ENCODE results near the gene ZNF319. TPM values are rescaled to one million over a fixed set of nuclear protein-coding genes. Genes with fewer than 3 reads are reported as not detected.
A peak's percentile ranks its signal among the peaks of the same experiment; 100 is the strongest.

The ZNF319 gene
- total and polyA plus RNA-seq, 2 of the 13 experiments (the other 11 are each of a cell fraction or from before 2014, with no cell fraction given) = 2.4 to 3.6 TPM

DNA sequence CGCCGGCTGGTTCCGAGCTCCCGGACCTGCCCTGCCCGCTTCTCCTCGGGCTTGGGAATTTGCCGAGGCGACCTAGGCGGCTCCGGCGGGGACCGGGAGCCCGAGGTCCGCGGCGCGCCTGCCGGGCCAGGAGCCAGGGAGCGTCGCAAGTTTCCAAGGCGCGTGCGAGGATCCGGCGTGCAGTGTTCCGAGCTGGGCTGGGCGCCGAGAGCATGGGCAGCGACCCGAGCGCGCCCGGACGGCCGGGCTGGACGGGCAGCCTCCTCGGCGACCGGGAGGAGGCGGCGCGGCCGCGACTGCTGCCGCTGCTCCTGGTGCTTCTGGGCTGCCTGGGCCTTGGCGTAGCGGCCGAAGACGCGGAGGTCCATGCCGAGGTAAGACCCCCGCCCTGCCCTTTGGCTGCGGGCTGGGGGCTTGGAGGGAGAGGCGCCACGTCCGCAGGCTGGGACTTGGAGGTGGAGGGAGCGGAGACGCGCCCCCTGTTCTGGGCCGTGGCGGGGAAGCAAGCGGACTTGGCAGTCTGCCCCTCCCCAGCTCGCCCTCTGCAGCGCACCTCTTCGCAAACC lies 25.8 kb upstream of the ZNF319 start (continued):
- TF ChIP-seq, protein P1, sequence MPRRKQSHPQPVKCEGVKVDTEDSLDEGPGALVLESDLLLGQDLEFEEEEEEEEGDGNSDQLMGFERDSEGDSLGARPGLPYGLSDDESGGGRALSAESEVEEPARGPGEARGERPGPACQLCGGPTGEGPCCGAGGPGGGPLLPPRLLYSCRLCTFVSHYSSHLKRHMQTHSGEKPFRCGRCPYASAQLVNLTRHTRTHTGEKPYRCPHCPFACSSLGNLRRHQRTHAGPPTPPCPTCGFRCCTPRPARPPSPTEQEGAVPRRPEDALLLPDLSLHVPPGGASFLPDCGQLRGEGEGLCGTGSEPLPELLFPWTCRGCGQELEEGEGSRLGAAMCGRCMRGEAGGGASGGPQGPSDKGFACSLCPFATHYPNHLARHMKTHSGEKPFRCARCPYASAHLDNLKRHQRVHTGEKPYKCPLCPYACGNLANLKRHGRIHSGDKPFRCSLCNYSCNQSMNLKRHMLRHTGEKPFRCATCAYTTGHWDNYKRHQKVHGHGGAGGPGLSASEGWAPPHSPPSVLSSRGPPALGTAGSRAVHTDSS (CRISPR knock-in tag; conservative IDR thresholded peaks at IDR 0.05) = peak; percentile 36; the same call in 1 of the 2 replicates
- TF ChIP-seq TRIM24 (CRISPR knock-in tag; IDR thresholded peaks at IDR 0.05) (no peak), ZNF619 (CRISPR knock-in tag; IDR thresholded peaks at IDR 0.05) (0 out of 2 replicates have a peak, but pooled peaks have one; percentile 50), ZNF460 (CRISPR knock-in tag; IDR thresholded peaks at IDR 0.05; ENCODE audit: borderline replicate concordance) (no peak), IRF2 (CRISPR knock-in tag; IDR thresholded peaks at IDR 0.05) (no peak), NCOA5 (CRISPR knock-in tag; IDR thresholded peaks at IDR 0.05) (no peak), SPEN (CRISPR knock-in tag; IDR thresholded peaks at IDR 0.05; ENCODE audit: low read depth) (peak; percentile 47), SRY (CRISPR knock-in tag; IDR thresholded peaks at IDR 0.05) (peak; percentile 61; the same call in 1 of the 2 replicates), GLI4 (CRISPR knock-in tag; IDR thresholded peaks at IDR 0.05; ENCODE audit: borderline replicate concordance) (0 out of 2 replicates have a peak, but pooled peaks have one; percentile 15), KDM4B (CRISPR knock-in tag; IDR thresholded peaks at IDR 0.05) (0 out of 2 replicates have a peak, but pooled peaks have one; percentile 8), ESRRA (CRISPR knock-in tag; IDR thresholded peaks at IDR 0.05; ENCODE audit: low read depth) (no peak), ATF7 (IDR thresholded peaks at IDR 0.05) (no peak), ATF7 (CRISPR knock-in tag; IDR thresholded peaks at IDR 0.05) (no peak), MTF1 (CRISPR knock-in tag; IDR thresholded peaks at IDR 0.05) (no peak)
- TF ChIP-seq, protein P2, sequence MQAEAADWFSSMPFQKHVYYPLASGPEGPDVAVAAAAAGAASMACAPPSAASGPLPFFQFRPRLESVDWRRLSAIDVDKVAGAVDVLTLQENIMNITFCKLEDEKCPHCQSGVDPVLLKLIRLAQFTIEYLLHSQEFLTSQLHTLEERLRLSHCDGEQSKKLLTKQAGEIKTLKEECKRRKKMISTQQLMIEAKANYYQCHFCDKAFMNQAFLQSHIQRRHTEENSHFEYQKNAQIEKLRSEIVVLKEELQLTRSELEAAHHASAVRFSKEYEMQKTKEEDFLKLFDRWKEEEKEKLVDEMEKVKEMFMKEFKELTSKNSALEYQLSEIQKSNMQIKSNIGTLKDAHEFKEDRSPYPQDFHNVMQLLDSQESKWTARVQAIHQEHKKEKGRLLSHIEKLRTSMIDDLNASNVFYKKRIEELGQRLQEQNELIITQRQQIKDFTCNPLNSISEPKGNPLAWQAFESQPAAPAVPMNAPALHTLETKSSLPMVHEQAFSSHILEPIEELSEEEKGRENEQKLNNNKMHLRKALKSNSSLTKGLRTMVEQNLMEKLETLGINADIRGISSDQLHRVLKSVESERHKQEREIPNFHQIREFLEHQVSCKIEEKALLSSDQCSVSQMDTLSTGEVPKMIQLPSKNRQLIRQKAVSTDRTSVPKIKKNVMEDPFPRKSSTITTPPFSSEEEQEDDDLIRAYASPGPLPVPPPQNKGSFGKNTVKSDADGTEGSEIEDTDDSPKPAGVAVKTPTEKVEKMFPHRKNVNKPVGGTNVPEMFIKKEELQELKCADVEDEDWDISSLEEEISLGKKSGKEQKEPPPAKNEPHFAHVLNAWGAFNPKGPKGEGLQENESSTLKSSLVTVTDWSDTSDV (CRISPR knock-in tag; IDR thresholded peaks at IDR 0.05) = no peak
- TF ChIP-seq, protein P3, sequence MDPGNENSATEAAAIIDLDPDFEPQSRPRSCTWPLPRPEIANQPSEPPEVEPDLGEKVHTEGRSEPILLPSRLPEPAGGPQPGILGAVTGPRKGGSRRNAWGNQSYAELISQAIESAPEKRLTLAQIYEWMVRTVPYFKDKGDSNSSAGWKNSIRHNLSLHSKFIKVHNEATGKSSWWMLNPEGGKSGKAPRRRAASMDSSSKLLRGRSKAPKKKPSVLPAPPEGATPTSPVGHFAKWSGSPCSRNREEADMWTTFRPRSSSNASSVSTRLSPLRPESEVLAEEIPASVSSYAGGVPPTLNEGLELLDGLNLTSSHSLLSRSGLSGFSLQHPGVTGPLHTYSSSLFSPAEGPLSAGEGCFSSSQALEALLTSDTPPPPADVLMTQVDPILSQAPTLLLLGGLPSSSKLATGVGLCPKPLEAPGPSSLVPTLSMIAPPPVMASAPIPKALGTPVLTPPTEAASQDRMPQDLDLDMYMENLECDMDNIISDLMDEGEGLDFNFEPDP (CRISPR knock-in tag; conservative IDR thresholded peaks at IDR 0.05) = no peak
- TF ChIP-seq, protein P4, sequence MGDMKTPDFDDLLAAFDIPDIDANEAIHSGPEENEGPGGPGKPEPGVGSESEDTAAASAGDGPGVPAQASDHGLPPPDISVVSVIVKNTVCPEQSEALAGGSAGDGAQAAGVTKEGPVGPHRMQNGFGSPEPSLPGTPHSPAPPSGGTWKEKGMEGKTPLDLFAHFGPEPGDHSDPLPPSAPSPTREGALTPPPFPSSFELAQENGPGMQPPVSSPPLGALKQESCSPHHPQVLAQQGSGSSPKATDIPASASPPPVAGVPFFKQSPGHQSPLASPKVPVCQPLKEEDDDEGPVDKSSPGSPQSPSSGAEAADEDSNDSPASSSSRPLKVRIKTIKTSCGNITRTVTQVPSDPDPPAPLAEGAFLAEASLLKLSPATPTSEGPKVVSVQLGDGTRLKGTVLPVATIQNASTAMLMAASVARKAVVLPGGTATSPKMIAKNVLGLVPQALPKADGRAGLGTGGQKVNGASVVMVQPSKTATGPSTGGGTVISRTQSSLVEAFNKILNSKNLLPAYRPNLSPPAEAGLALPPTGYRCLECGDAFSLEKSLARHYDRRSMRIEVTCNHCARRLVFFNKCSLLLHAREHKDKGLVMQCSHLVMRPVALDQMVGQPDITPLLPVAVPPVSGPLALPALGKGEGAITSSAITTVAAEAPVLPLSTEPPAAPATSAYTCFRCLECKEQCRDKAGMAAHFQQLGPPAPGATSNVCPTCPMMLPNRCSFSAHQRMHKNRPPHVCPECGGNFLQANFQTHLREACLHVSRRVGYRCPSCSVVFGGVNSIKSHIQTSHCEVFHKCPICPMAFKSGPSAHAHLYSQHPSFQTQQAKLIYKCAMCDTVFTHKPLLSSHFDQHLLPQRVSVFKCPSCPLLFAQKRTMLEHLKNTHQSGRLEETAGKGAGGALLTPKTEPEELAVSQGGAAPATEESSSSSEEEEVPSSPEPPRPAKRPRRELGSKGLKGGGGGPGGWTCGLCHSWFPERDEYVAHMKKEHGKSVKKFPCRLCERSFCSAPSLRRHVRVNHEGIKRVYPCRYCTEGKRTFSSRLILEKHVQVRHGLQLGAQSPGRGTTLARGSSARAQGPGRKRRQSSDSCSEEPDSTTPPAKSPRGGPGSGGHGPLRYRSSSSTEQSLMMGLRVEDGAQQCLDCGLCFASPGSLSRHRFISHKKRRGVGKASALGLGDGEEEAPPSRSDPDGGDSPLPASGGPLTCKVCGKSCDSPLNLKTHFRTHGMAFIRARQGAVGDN (CRISPR knock-in tag; IDR thresholded peaks at IDR 0.05) = peak; percentile 48; the same call in 1 of the 2 replicates
- TF ChIP-seq, protein P5, sequence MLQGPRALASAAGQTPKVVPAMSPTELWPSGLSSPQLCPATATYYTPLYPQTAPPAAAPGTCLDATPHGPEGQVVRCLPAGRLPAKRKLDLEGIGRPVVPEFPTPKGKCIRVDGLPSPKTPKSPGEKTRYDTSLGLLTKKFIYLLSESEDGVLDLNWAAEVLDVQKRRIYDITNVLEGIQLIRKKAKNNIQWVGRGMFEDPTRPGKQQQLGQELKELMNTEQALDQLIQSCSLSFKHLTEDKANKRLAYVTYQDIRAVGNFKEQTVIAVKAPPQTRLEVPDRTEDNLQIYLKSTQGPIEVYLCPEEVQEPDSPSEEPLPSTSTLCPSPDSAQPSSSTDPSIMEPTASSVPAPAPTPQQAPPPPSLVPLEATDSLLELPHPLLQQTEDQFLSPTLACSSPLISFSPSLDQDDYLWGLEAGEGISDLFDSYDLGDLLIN (CRISPR knock-in tag; IDR thresholded peaks at IDR 0.05; ENCODE audit: borderline replicate concordance) = no peak
